ENCODE results near the gene SLC35D3.
"Not testable (repeated sequence)": the region's sequence is repeated elsewhere in the genome, so short reads cannot be mapped to it uniquely, and the experiment has no call there.

GRCh38 chr6:136949957-136950356 is 27.9 kb downstream of the SLC35D3 start:
- TF ChIP-seq POLR2A, POLR2AphosphoS5, CTCF, EP300 (IDR thresholded peaks at IDR 0.05): not testable (repeated sequence)
